Keratinocyte (primary cell): ENCODE measurements around the gene ZZZ3. TPM values are rescaled to one million over a fixed set of nuclear protein-coding genes. Genes with fewer than 3 reads are reported as not detected.

Experiments
- DNase-seq: peaks from one replicate; pipeline ENCODE4 v3.0.0-alpha.2; 2011; ENCODE audit warnings: low read depth, missing footprints, low spot score
- FAIRE-seq: peaks from 2 replicates; lab custom pipeline; 2011; peaks lifted over from hg19 to GRCh38; lab: Jason Lieb, UNC
- H2AFZ ChIP-seq: 2 replicates; pipeline ENCODE4 v1.6.0; 2012; ENCODE audit warnings: low read length, control low read depth, inconsistent platforms; ENCODE audit not compliant: control insufficient read depth
- H3K27ac ChIP-seq: 2 replicates; pipeline ENCODE4 v1.5.1; 2011; ENCODE audit warnings: low read length; ENCODE audit not compliant: control insufficient read depth, insufficient read depth
- H3K27me3 ChIP-seq: 3 replicates; pipeline ENCODE4 v1.6.0; 2011; ENCODE audit warnings: low read length; ENCODE audit not compliant: control insufficient read depth, insufficient read depth; ENCODE audit errors: extremely low read depth
- H3K36me3 ChIP-seq, 2 experiments: 2 replicates in 1 of 2; 3 replicates in 1 of 2; pipeline ENCODE4 v1.5.1; 2011; ENCODE audit warnings: low read length in 2 of 2, mild to moderate bottlenecking in 1 of 2; ENCODE audit not compliant: control insufficient read depth in 2 of 2, insufficient read depth in 2 of 2; ENCODE audit errors: extremely low read depth in 1 of 2
- H3K4me1 ChIP-seq: 3 replicates; pipeline ENCODE4 v1.5.1; 2011; ENCODE audit warnings: low read length; ENCODE audit not compliant: control insufficient read depth, insufficient read depth; ENCODE audit errors: extremely low read depth
- H3K4me2 ChIP-seq: 3 replicates; pipeline ENCODE4 v1.6.0; 2011; ENCODE audit warnings: low read depth, low read length; ENCODE audit not compliant: control insufficient read depth, insufficient read depth; ENCODE audit errors: extremely low read depth
- H3K4me3 ChIP-seq, 3 experiments: fragments of 200-600 bp in 1 of 3; sonication (generic) in 1 of 3; 2 replicates in 2 of 3; 3 replicates in 1 of 3; pipeline ENCODE4 v1.5.1; 2011 to 2016; ENCODE audit warnings: low read length in 3 of 3, mild to moderate bottlenecking in 3 of 3, control low read depth in 2 of 3, inconsistent platforms in 1 of 3, low read depth in 1 of 3, mixed read lengths in 1 of 3, mixed run types in 1 of 3, moderate library complexity in 1 of 3; ENCODE audit not compliant: control insufficient read depth in 2 of 3, insufficient read depth in 2 of 3; ENCODE audit errors: extremely low read depth in 1 of 3
- H3K79me2 ChIP-seq: 2 replicates; pipeline ENCODE4 v1.6.0; 2012; ENCODE audit warnings: low read length; ENCODE audit not compliant: control insufficient read depth, insufficient read depth
- H3K9ac ChIP-seq: 3 replicates; pipeline ENCODE4 v1.6.0; 2011; ENCODE audit warnings: low read length; ENCODE audit not compliant: control insufficient read depth, insufficient read depth; ENCODE audit errors: extremely low read depth
- H3K9me1 ChIP-seq: 3 replicates; pipeline ENCODE4 v1.6.0; 2011; ENCODE audit warnings: low read length; ENCODE audit not compliant: control insufficient read depth, insufficient read depth; ENCODE audit errors: extremely low read depth
- H3K9me3 ChIP-seq: 2 replicates; pipeline ENCODE4 v1.5.1; 2012; ENCODE audit warnings: low read depth, low read length; ENCODE audit not compliant: control insufficient read depth
- H4K20me1 ChIP-seq: 3 replicates; pipeline ENCODE4 v1.6.0; 2011; ENCODE audit warnings: low read length; ENCODE audit not compliant: control insufficient read depth, insufficient read depth; ENCODE audit errors: extremely low read depth
- CTCF ChIP-seq, 3 experiments: IDR thresholded peaks in 1 of 3; conservative IDR thresholded peaks in 1 of 3; optimal IDR thresholded peaks in 1 of 3; 2 replicates in 2 of 3; 3 replicates in 1 of 3; pipeline versions ENCODE3 to v1.5.1; 2011; ENCODE audit warnings: low read length in 3 of 3, mild to moderate bottlenecking in 3 of 3, moderate library complexity in 2 of 3, control low read depth in 1 of 3, inconsistent platforms in 1 of 3; ENCODE audit not compliant: insufficient read depth in 2 of 3; ENCODE audit errors: extremely low read depth in 1 of 3
- EZH2 ChIP-seq: IDR thresholded peaks from one replicate; pipeline ENCODE4 v1.6.1; 2012; ENCODE audit warnings: inconsistent platforms, mild to moderate bottlenecking, low read length, moderate library complexity
- dilution Hi-C: fragments of 300-500 bp; cut with MboI; formaldehyde crosslinking; loops from one replicate; pipeline ENCODE4 v1.7.0; 2020; ENCODE audit warnings: low sequenced_read_pairs; ENCODE audit not compliant: extremely low pct_ligation_motif_present
- polyA plus RNA-seq, 5 experiments: library from polyadenylated mRNA; depleted of rRNA in 3 of 5; stranded (reverse) in 3 of 5; stranded (forward) in 1 of 5; unstranded in 1 of 5; fragments of >200 nt; gene quantifications; 1 replicate in 1 of 5; 2 replicates in 3 of 5; 3 replicates in 1 of 5; pipeline versions ENCODE4 v1.2.1 to v1.2.3, GENCODE V29; 2011 to 2012; ENCODE audit warnings: missing spikeins in 2 of 5, low read depth in 1 of 5, low replicate concordance in 1 of 5

Gene ZZZ3
- polyA plus RNA-seq, 1 donor (not counting 4 experiments of a cell fraction or from before 2014, with no cell fraction given): 30.6 TPM

GRCh38 chr1:77670330-77670729 lies 12.1 kb downstream of the ZZZ3 start:
- TF ChIP-seq CTCF (optimal IDR thresholded peaks at IDR 0.05 in 1 of 3, IDR thresholded peaks at IDR 0.05 in 1 of 3, conservative IDR thresholded peaks at IDR 0.05 in 1 of 3; ENCODE audit: extremely low read depth in 1 of 3, insufficient read depth in 2 of 3, low read length in 3 of 3): no peak
- TF ChIP-seq EZH2: no peak
- FAIRE-seq (no peak), DNase-seq (no peak)
- H3K4me2 ChIP-seq: no peak overlapping the region
- no peaks in the 10 kb centered on the region for H3K4me1 ChIP-seq
- no peaks in the 10 kb centered on the region for H3K36me3 ChIP-seq
- peaks cover 3% of the 10 kb centered on the region for H4K20me1 ChIP-seq
- no peaks in the 10 kb centered on the region for H3K9me3 ChIP-seq
- H3K27me3 ChIP-seq: no peaks in the 10 kb centered on the region
- no peak overlapping the region for H3K27ac ChIP-seq
- dilution Hi-C loops: no loop called here
- H3K9ac ChIP-seq: no peak overlapping the region
- peaks cover 100% of the 10 kb centered on the region for H3K79me2 ChIP-seq
- H3K4me3 ChIP-seq: no peak overlapping the region
- no peak overlapping the region for H2AFZ ChIP-seq
- no peaks in the 10 kb centered on the region for H3K9me1 ChIP-seq

- TF ChIP-seq EZH2 (no peak), CTCF (optimal IDR thresholded peaks at IDR 0.05 in 1 of 3, IDR thresholded peaks at IDR 0.05 in 1 of 3, conservative IDR thresholded peaks at IDR 0.05 in 1 of 3; ENCODE audit: extremely low read depth in 1 of 3, insufficient read depth in 2 of 3, low read length in 3 of 3) (no peak)
- Histone ChIP-seq H3K4me1 (no peaks in the 10 kb centered on the region), H3K4me3 (no peak overlapping the region), H3K27ac (no peak overlapping the region), H3K9me1 (no peaks in the 10 kb centered on the region), H3K4me2 (no peak overlapping the region), H4K20me1 (peaks cover 3% of the 10 kb centered on the region), H3K79me2 (peaks cover 100% of the 10 kb centered on the region), H3K9ac (no peak overlapping the region), H3K27me3 (no peaks in the 10 kb centered on the region), H3K36me3 (no peaks in the 10 kb centered on the region), H2AFZ (no peak overlapping the region), H3K9me3 (no peaks in the 10 kb centered on the region)
- no peak for DNase-seq
- no peak for FAIRE-seq
- dilution Hi-C loops: no loop called here
Measured at GRCh38 chr1:77668924-77669449, 13.5 kb downstream of the ZZZ3 start.
